Body of pancreas (tissue), 4 donors: Measurements from ENCODE around the gene ARFIP1. TPM values are rescaled to one million over a fixed set of nuclear protein-coding genes. Genes with fewer than 3 reads are reported as not detected.

ENCODE experiments used
- ATAC-seq: fragments of 150-250 bp; one replicate; pipeline ENCODE4 v1.9.1; 2016
- DNase-seq, 4 donors: peaks; one replicate each; pipeline ENCODE4 v3.0.0-alpha.2; 2019
- H3K27ac ChIP-seq, 4 donors: fragments of 200-600 bp; sonication (generic); 1 replicate in 3 of 4; 2 replicates in 1 of 4; pipeline versions ENCODE4 v1.5.1 to v1.6.1; 2016 to 2019; ENCODE audit warnings: mild to moderate bottlenecking in 1 of 4, mixed read lengths in 1 of 4, moderate library complexity in 1 of 4
- H3K27me3 ChIP-seq, 2 donors: fragments of 200-600 bp; sonication (generic); one replicate each; pipeline ENCODE4 v1.6.0; 2016; ENCODE audit warnings: mild to moderate bottlenecking in 1 of 2
- H3K36me3 ChIP-seq, 2 donors: fragments of 200-600 bp; sonication (generic); replicated peaks in 1 of 2; 2 replicates each; pipeline ENCODE4 v1.5.1; 2016; ENCODE audit warnings: low read depth in 2 of 2; ENCODE audit not compliant: insufficient read depth in 1 of 2
- H3K4me1 ChIP-seq: fragments of 200-600 bp; sonication (generic); one replicate; pipeline ENCODE4 v1.6.0; 2016
- H3K4me3 ChIP-seq, 2 donors: fragments of 200-600 bp; sonication (generic); 1 replicate in 1 of 2; 2 replicates in 1 of 2; pipeline ENCODE4 v1.5.1; 2016 to 2019
- H3K9me3 ChIP-seq, 3 donors: fragments of 200-600 bp; sonication (generic); 1 replicate in 2 of 3; 2 replicates in 1 of 3; pipeline ENCODE4 v1.5.1; 2016
- CTCF ChIP-seq, 7 experiments: fragments of 450-650 bp in 4 of 7; fragments of 200-600 bp in 3 of 7; sonication (generic) in 3 of 7; IDR thresholded peaks; one replicate each; pipeline ENCODE4 v1.5.1; 2016 to 2019; ENCODE audit warnings: antibody characterized with exemption in 7 of 7
- POLR2A ChIP-seq, 3 donors: fragments of 450-650 bp; IDR thresholded peaks; one replicate each; pipeline ENCODE4 v1.6.1; 2016; ENCODE audit warnings: antibody characterized with exemption in 3 of 3, mild to moderate bottlenecking in 2 of 3
- WGBS, 2 donors: methylation state at CpG; one replicate each; pipeline ENCODE4 v1.1.5; 2017; 5-methylcytosine and 5-hydroxymethylcytosine counted together
- intact Hi-C: fragments of 100-400 bp; cut with DNase I; formaldehyde crosslinking; loops from one replicate; pipeline ENCODE4 v1.15.1; 2023
- total RNA-seq, 2 donors: library from RNA; depleted of rRNA; stranded (reverse); fragments of >200 nt; gene quantifications; one replicate each; pipeline ENCODE4 v1.1.0, GENCODE V29; 2016

ARFIP1 gene
- total RNA-seq, 2 donors from 2014 or later: 13.8 to 17.4 TPM

GRCh38 chr4:152805071-152805650, 25.4 kb downstream of the ARFIP1 start:
- WGBS, 2 donors: 74 to 76% methylated on average over 2 of the region's 2 CpGs
- peaks cover 15% of the 10 kb centered on the region for H3K4me1 ChIP-seq
- no peaks in the 10 kb centered on the region for H3K9me3 ChIP-seq
- H3K4me3 ChIP-seq: no peak overlapping the region
- intact Hi-C loops: no loop called here
- H3K27ac ChIP-seq: no peak overlapping the region
- TF ChIP-seq POLR2A (IDR thresholded peaks at IDR 0.05) (no peak), CTCF (IDR thresholded peaks at IDR 0.05) (no peak)
- no peak for ATAC-seq
- no peaks in the 10 kb centered on the region for H3K36me3 ChIP-seq
- H3K27me3 ChIP-seq: no peaks in the 10 kb centered on the region
- DNase-seq: no peak

- intact Hi-C loops: no loop called here
- Histone ChIP-seq H3K9me3 (no peaks in the 10 kb centered on the region), H3K4me1 (peaks cover 17% of the 10 kb centered on the region), H3K36me3 (no peaks in the 10 kb centered on the region), H3K27ac (no peak overlapping the region), H3K27me3 (no peaks in the 10 kb centered on the region), H3K4me3 (no peak overlapping the region)
- no peak for TF ChIP-seq CTCF (IDR thresholded peaks at IDR 0.05)
- no peak for TF ChIP-seq POLR2A (IDR thresholded peaks at IDR 0.05)
- no peak for ATAC-seq
- WGBS, 2 donors: 56 to 63% methylated on average over 2 of the region's 2 CpGs
- no peak for DNase-seq
Measured at GRCh38 chr4:152805818-152806217, 26.1 kb downstream of the ARFIP1 start.

- 89 to 90% methylated on average over 3 of the region's 3 CpGs for whole genome bisulfite sequencing, 2 donors
- no peak for DNase-seq
- intact Hi-C loops: no loop called here
- TF ChIP-seq POLR2A (IDR thresholded peaks at IDR 0.05) (no peak), CTCF (IDR thresholded peaks at IDR 0.05) (no peak)
- H3K4me1 ChIP-seq: peaks cover 24% of the 10 kb centered on the region
- no peaks in the 10 kb centered on the region for H3K9me3 ChIP-seq
- no peak overlapping the region for H3K4me3 ChIP-seq
- H3K36me3 ChIP-seq: no peaks in the 10 kb centered on the region
- H3K27me3 ChIP-seq: no peaks in the 10 kb centered on the region
- ATAC-seq: no peak
- no peak overlapping the region for H3K27ac ChIP-seq
Measured at GRCh38 chr4:152806501-152807125, 26.9 kb downstream of the ARFIP1 start.

- Histone ChIP-seq H3K9me3 (no peaks in the 10 kb centered on the region), H3K4me3 (no peak overlapping the region), H3K27me3 (no peaks in the 10 kb centered on the region), H3K4me1 (peaks cover 24% of the 10 kb centered on the region), H3K27ac (no peak overlapping the region), H3K36me3 (no peaks in the 10 kb centered on the region)
- WGBS, 2 donors: 79 to 93% methylated on average over 3 of the region's 3 CpGs
- no peak for TF ChIP-seq POLR2A (IDR thresholded peaks at IDR 0.05)
- ATAC-seq: no peak
- no peak for DNase-seq
- intact Hi-C loops: no loop called here
Measured at GRCh38 chr4:152807294-152807829, 27.6 kb downstream of the ARFIP1 start.

GRCh38 chr4:152808670-152809069, 28.9 kb downstream of the ARFIP1 start:
- no peak for TF ChIP-seq CTCF (IDR thresholded peaks at IDR 0.05)
- TF ChIP-seq POLR2A (IDR thresholded peaks at IDR 0.05): no peak
- ATAC-seq (no peak), DNase-seq (no peak)
- WGBS, 2 donors: 90 to 96% methylated on average over 8 of the region's 8 CpGs
- Histone ChIP-seq H3K4me3 (no peak overlapping the region), H3K4me1 (peaks cover 24% of the 10 kb centered on the region), H3K36me3 (no peaks in the 10 kb centered on the region), H3K27me3 (no peaks in the 10 kb centered on the region), H3K9me3 (no peaks in the 10 kb centered on the region), H3K27ac (no peak overlapping the region)
- intact Hi-C loops: no loop called here
